ENCODE results near the gene USP48. TPM values are rescaled to one million over a fixed set of nuclear protein-coding genes. Genes with fewer than 3 reads are reported as not detected.

USP48 gene
- total RNA-seq, 1 donor from 2014 or later = 54.5 TPM

- no peak overlapping the region for H3K27ac Mint-ChIP-seq (ENCODE audit: unreplicated experiment)
- no peaks in the 10 kb centered on the region for H3K36me3 Mint-ChIP-seq (ENCODE audit: low read depth)
- no peak for DNase-seq (ENCODE audit: low spot score)
- H3K4me1 Mint-ChIP-seq (ENCODE audit: low read depth) = no peaks in the 10 kb centered on the region
- H3K4me3 Mint-ChIP-seq (ENCODE audit: unreplicated experiment) = no peak overlapping the region
- H3K9me3 Mint-ChIP-seq (ENCODE audit: low read depth) = no peaks in the 10 kb centered on the region
- H3K27me3 Mint-ChIP-seq (ENCODE audit: low read depth) = peaks cover 14% of the 10 kb centered on the region
- TF ChIP-seq CTCF (IDR thresholded peaks at IDR 0.05) = no peak
These were observed 154.1 kb downstream of the USP48 start for GRCh38 chr1:21628798-21629393.

Other genes with a start within 250 kb of the USP48 start
- gene RAP1GAP, start 113.8 kb downstream of the USP48 start, total RNA-seq = 1.1 to 2.2 TPM (median 1.8 TPM) in 3 replicates
- 0.07 to 0.23 TPM in 2 of 3 replicates, not detected in the other for gene LDLRAD2, start 29.1 kb upstream of the USP48 start, total RNA-seq
- 348 to 488 TPM (median 481 TPM) in 3 replicates for gene HSPG2, start 154.2 kb upstream of the USP48 start, total RNA-seq
- not detected in 3 replicates for gene CELA3B, start 193.9 kb upstream of the USP48 start, total RNA-seq
- gene CELA3A, start 218.5 kb upstream of the USP48 start, total RNA-seq = not detected in 3 replicates

Data from chondrocyte (in vitro differentiated cells).